Measurements from ENCODE around the gene RAB40C. TPM values are rescaled to one million over a fixed set of nuclear protein-coding genes. Genes with fewer than 3 reads are reported as not detected.

Gene RAB40C
- total RNA-seq, 2 experiments from 2014 or later: 15.1 to 18.2 TPM

- H3K4me1 Mint-ChIP-seq: peaks cover 5% of the 10 kb centered on the region
- no peak overlapping the region for H3K4me3 Mint-ChIP-seq
- H3K36me3 Mint-ChIP-seq: no peaks in the 10 kb centered on the region
- H3K9me3 Mint-ChIP-seq: no peaks in the 10 kb centered on the region
- H3K27me3 Mint-ChIP-seq: peaks cover 4% of the 10 kb centered on the region
- DNase-seq (no peak), ATAC-seq (ENCODE audit: low read depth) (no peak)
- POLR2A ChIA-PET: interaction anchor here (0.6 kb wide), 1 partner anchor 9 kb away, joined by 3 read pairs; the partner anchor contains the start of gene STUB1
- no peak overlapping the region for H3K27ac Mint-ChIP-seq
These were observed 81.7 kb downstream of the RAB40C start for GRCh38 chr16:671353-672131.

GRCh38 chr16:672371-672770, 82.5 kb downstream of the RAB40C start:
- H3K27me3 Mint-ChIP-seq: peaks cover 7% of the 10 kb centered on the region
- POLR2A ChIA-PET: no interaction called here
- DNase-seq: no peak
- no peak overlapping the region for H3K4me3 Mint-ChIP-seq
- H3K36me3 Mint-ChIP-seq: no peaks in the 10 kb centered on the region
- ATAC-seq (ENCODE audit: low read depth): no peak
- no peak overlapping the region for H3K27ac Mint-ChIP-seq
- H3K4me1 Mint-ChIP-seq: peaks cover 5% of the 10 kb centered on the region
- H3K9me3 Mint-ChIP-seq: no peaks in the 10 kb centered on the region

GRCh38 chr16:672851-673250, 83.0 kb downstream of the RAB40C start:
- ATAC-seq (ENCODE audit: low read depth): no peak
- Mint-ChIP-seq H3K36me3 (no peaks in the 10 kb centered on the region), H3K4me1 (peaks cover 5% of the 10 kb centered on the region), H3K27me3 (peaks cover 7% of the 10 kb centered on the region), H3K27ac (no peak overlapping the region), H3K9me3 (no peaks in the 10 kb centered on the region), H3K4me3 (no peak overlapping the region)
- DNase-seq: no peak
- POLR2A ChIA-PET: no interaction called here

- no peak overlapping the region for H3K4me3 Mint-ChIP-seq
- H3K27me3 Mint-ChIP-seq: peaks cover 7% of the 10 kb centered on the region
- H3K4me1 Mint-ChIP-seq: peaks cover 5% of the 10 kb centered on the region
- POLR2A ChIA-PET: no interaction called here
- H3K27ac Mint-ChIP-seq: no peak overlapping the region
- H3K9me3 Mint-ChIP-seq: no peaks in the 10 kb centered on the region
- ATAC-seq (ENCODE audit: low read depth): no peak
- no peaks in the 10 kb centered on the region for H3K36me3 Mint-ChIP-seq
- DNase-seq: no peak
These were observed 83.6 kb downstream of the RAB40C start for GRCh38 chr16:673399-673991.

- Mint-ChIP-seq H3K27me3 (peaks cover 7% of the 10 kb centered on the region), H3K4me3 (no peak overlapping the region), H3K27ac (no peak overlapping the region), H3K36me3 (no peaks in the 10 kb centered on the region), H3K9me3 (no peaks in the 10 kb centered on the region), H3K4me1 (peaks cover 2% of the 10 kb centered on the region)
- ATAC-seq (ENCODE audit: low read depth) (no peak), DNase-seq (no peak)
- POLR2A ChIA-PET: no interaction called here
These were observed 84.5 kb downstream of the RAB40C start for GRCh38 chr16:674214-674881.

- peak within 1 kb of the TSS; percentile 19 for H3K4me3 Mint-ChIP-seq
- POLR2A ChIA-PET: interaction anchor here (0.6 to 0.7 kb wide), 2 partner anchors 304 to 1108 kb away, joined by 3 read pairs; partner anchors contain the start of genes NUBP2 and SPSB3
- H3K4me1 Mint-ChIP-seq: peaks cover 2% of the 10 kb centered on the region
These were observed 85.4 kb downstream of the RAB40C start, which contains the start of gene RHBDL1 for GRCh38 chr16:674968-675883. Gene RHBDL1, plus strand, starts transcription at chr16:675671. Its CDS starts 120 bp downstream, at chr16:675791.

GRCh38 chr16:675884-676564, 86.2 kb downstream of the RAB40C start:
- peaks cover 2% of the 10 kb centered on the region for H3K36me3 Mint-ChIP-seq
- H3K4me1 Mint-ChIP-seq: peaks cover 4% of the 10 kb centered on the region
- no peaks in the 10 kb centered on the region for H3K9me3 Mint-ChIP-seq
- H3K27me3 Mint-ChIP-seq: peaks cover 7% of the 10 kb centered on the region
- H3K27ac Mint-ChIP-seq: no peak overlapping the region
- DNase-seq (no peak), ATAC-seq (ENCODE audit: low read depth) (no peak)
- POLR2A ChIA-PET: interaction anchor here (0.6 to 0.7 kb wide), 2 partner anchors 305 to 1107 kb away, joined by 3 read pairs; partner anchors contain the start of genes NUBP2 and SPSB3
- H3K4me3 Mint-ChIP-seq: no peak overlapping the region

More at GRCh38 chr16:674968-675883, 85.4 kb downstream of the RAB40C start, which contains the start of gene RHBDL1:
- DNase-seq (no peak), ATAC-seq (ENCODE audit: low read depth) (no peak)
- no peaks in the 10 kb centered on the region for H3K9me3 Mint-ChIP-seq
- no peaks in the 10 kb centered on the region for H3K36me3 Mint-ChIP-seq
- peaks cover 7% of the 10 kb centered on the region for H3K27me3 Mint-ChIP-seq
- H3K27ac Mint-ChIP-seq: no peak within 1 kb of the TSS

- Mint-ChIP-seq H3K4me3 (no peak overlapping the region), H3K27ac (no peak overlapping the region), H3K4me1 (peaks cover 8% of the 10 kb centered on the region), H3K27me3 (peaks cover 7% of the 10 kb centered on the region), H3K36me3 (peaks cover 3% of the 10 kb centered on the region), H3K9me3 (no peaks in the 10 kb centered on the region)
- POLR2A ChIA-PET: no interaction called here
- ATAC-seq (ENCODE audit: low read depth) (no peak), DNase-seq (no peak)
These were observed 86.7 kb downstream of the RAB40C start for GRCh38 chr16:676565-676902.

GRCh38 chr16:676913-677312, 87.0 kb downstream of the RAB40C start:
- DNase-seq (no peak), ATAC-seq (ENCODE audit: low read depth) (no peak)
- no peak overlapping the region for H3K4me3 Mint-ChIP-seq
- no peaks in the 10 kb centered on the region for H3K9me3 Mint-ChIP-seq
- no peak overlapping the region for H3K27ac Mint-ChIP-seq
- H3K27me3 Mint-ChIP-seq: peaks cover 7% of the 10 kb centered on the region
- POLR2A ChIA-PET: no interaction called here
- H3K36me3 Mint-ChIP-seq: peaks cover 3% of the 10 kb centered on the region
- H3K4me1 Mint-ChIP-seq: peaks cover 12% of the 10 kb centered on the region

GRCh38 chr16:677316-678190, 87.7 kb downstream of the RAB40C start:
- POLR2A ChIA-PET: interaction anchor here (3.3 kb wide), 1 partner anchor 9 kb away, joined by 18 read pairs; the partner anchor contains the start of gene RHOT2
- DNase-seq: no peak

GRCh38 chr16:678209-678857, 88.5 kb downstream of the RAB40C start:
- POLR2A ChIA-PET: interaction anchor here (1.1 to 4.4 kb wide), 3 partner anchors 10 to 25 kb away, joined by 3 to 37 read pairs (median 18); partner anchors contain the start of genes RHOT2 and WDR24

More at GRCh38 chr16:677316-678190, 87.7 kb downstream of the RAB40C start:
- H3K9me3 Mint-ChIP-seq: no peaks in the 10 kb centered on the region
- peaks cover 4% of the 10 kb centered on the region for H3K36me3 Mint-ChIP-seq
- no peak overlapping the region for H3K27ac Mint-ChIP-seq
- H3K4me1 Mint-ChIP-seq: peaks cover 15% of the 10 kb centered on the region
- ATAC-seq (ENCODE audit: low read depth): no peak
- no peak overlapping the region for H3K4me3 Mint-ChIP-seq
- H3K27me3 Mint-ChIP-seq: peaks cover 7% of the 10 kb centered on the region

More at GRCh38 chr16:678209-678857, 88.5 kb downstream of the RAB40C start:
- H3K36me3 Mint-ChIP-seq: peaks cover 5% of the 10 kb centered on the region
- H3K9me3 Mint-ChIP-seq: no peaks in the 10 kb centered on the region
- DNase-seq (no peak), ATAC-seq (ENCODE audit: low read depth) (no peak)
- H3K27me3 Mint-ChIP-seq: peaks cover 7% of the 10 kb centered on the region
- H3K4me3 Mint-ChIP-seq: no peak overlapping the region
- no peak overlapping the region for H3K27ac Mint-ChIP-seq
- H3K4me1 Mint-ChIP-seq: peaks cover 17% of the 10 kb centered on the region

All from activated naive CD8-positive, alpha-beta T cell treated with anti-CD3 and anti-CD28 coated beads, Interleukin-2, amount 10 ng/mL, durations not matched to agents 7 days and 5 days (primary cell).